H1 (cell line): Measurements from ENCODE around the gene TGM4. TPM values are rescaled to one million over a fixed set of nuclear protein-coding genes. Genes with fewer than 3 reads are reported as not detected.

Experiments used
- CTCF ChIA-PET: fragments of 300-600 bp; sonication (Branson Sonifier 250); formaldehyde crosslinking; loops from one replicate; lab custom pipeline; 2021; ENCODE audit not compliant: partially characterized antibody; lab: Charles Lee
- POLR2A ChIA-PET: fragments of 300-600 bp; sonication (Branson Sonifier 250); formaldehyde crosslinking; loops from one replicate; lab custom pipeline; 2021; ENCODE audit warnings: inconsistent platforms; ENCODE audit not compliant: partially characterized antibody; lab: Charles Lee
- DNase-seq, 2 experiments: peaks; one replicate each; pipeline versions ENCODE4 v3.0.0 to v3.0.0-alpha.2; 2010 to 2022; ENCODE audit warnings: low spot score in 2 of 2, low read depth in 1 of 2, mixed read lengths in 1 of 2
- FAIRE-seq: peaks from 2 replicates; lab custom pipeline; 2011; peaks lifted over from hg19 to GRCh38; lab: Jason Lieb, UNC
- H2AFZ ChIP-seq: 2 replicates; pipeline ENCODE4 v1.8.1; 2012; ENCODE audit warnings: low read length, inconsistent platforms
- H2AK5ac ChIP-seq: 2 replicates; pipeline ENCODE4 v1.6.1; 2013; ENCODE audit warnings: low read depth, low read length
- H2BK120ac ChIP-seq: replicated peaks from 2 replicates; pipeline ENCODE3; 2013; ENCODE audit warnings: low read depth, low read length, inconsistent platforms
- H2BK12ac ChIP-seq: 2 replicates; pipeline ENCODE4 v1.6.1; 2013; ENCODE audit warnings: low read depth, low read length
- H2BK15ac ChIP-seq: 2 replicates; pipeline ENCODE4 v1.6.1; 2013; ENCODE audit warnings: low read length
- H2BK20ac ChIP-seq: 2 replicates; pipeline ENCODE4 v1.6.1; 2013; ENCODE audit warnings: low read length
- H2BK5ac ChIP-seq: 2 replicates; pipeline ENCODE4 v1.6.1; 2013; ENCODE audit warnings: low read depth, low read length
- H3K14ac ChIP-seq: 2 replicates; pipeline ENCODE4 v1.6.1; 2013; ENCODE audit warnings: inconsistent platforms; ENCODE audit not compliant: insufficient read length
- H3K18ac ChIP-seq: 2 replicates; pipeline ENCODE4 v1.6.1; 2013; ENCODE audit warnings: low read length; ENCODE audit errors: extremely low read depth
- H3K23ac ChIP-seq: 2 replicates; pipeline ENCODE4 v1.6.1; 2013; ENCODE audit warnings: inconsistent platforms; ENCODE audit not compliant: insufficient read length
- H3K23me2 ChIP-seq: 2 replicates; pipeline ENCODE4 v1.6.1; 2013; ENCODE audit warnings: low read depth, low read length
- H3K27ac ChIP-seq: 2 replicates; pipeline ENCODE4 v1.6.1; 2011; ENCODE audit warnings: low read depth, low read length, inconsistent platforms
- H3K27me3 ChIP-seq, 4 experiments: replicated peaks in 1 of 4; 1 replicate in 1 of 4; 2 replicates in 3 of 4; pipeline versions ENCODE4 v1.6.1 to v1.8.1; 2011 to 2013; ENCODE audit warnings: low read length in 3 of 4, mild to moderate bottlenecking in 3 of 4, inconsistent platforms in 2 of 4, mixed read lengths in 2 of 4, moderate library complexity in 1 of 4; ENCODE audit not compliant: control insufficient read depth in 3 of 4, insufficient read depth in 3 of 4; ENCODE audit errors: extremely low read depth in 1 of 4
- H3K36me3 ChIP-seq, 4 experiments: 2 replicates each; pipeline versions ENCODE4 v1.6.1 to v1.8.1; 2011 to 2013; ENCODE audit warnings: mild to moderate bottlenecking in 4 of 4, low read length in 3 of 4, moderate library complexity in 2 of 4, control low read depth in 1 of 4, inconsistent platforms in 1 of 4; ENCODE audit not compliant: insufficient read depth in 4 of 4, control insufficient read depth in 2 of 4
- H3K4ac ChIP-seq: replicated peaks from 2 replicates; pipeline ENCODE3; 2013; ENCODE audit warnings: low read length, low read depth, mixed read lengths, inconsistent platforms; ENCODE audit not compliant: insufficient read length
- H3K4me1 ChIP-seq, 4 experiments: replicated peaks in 1 of 4; 1 replicate in 1 of 4; 2 replicates in 3 of 4; pipeline versions ENCODE4 v1.6.1 to v1.8.1; 2011 to 2013; ENCODE audit warnings: low read length in 3 of 4, inconsistent platforms in 2 of 4, mixed read lengths in 1 of 4; ENCODE audit not compliant: insufficient read depth in 4 of 4, control insufficient read depth in 3 of 4
- H3K4me2 ChIP-seq, 2 experiments: 2 replicates each; pipeline versions ENCODE4 v1.6.1 to v1.8.1; 2011 to 2013; ENCODE audit warnings: low read depth in 2 of 2, low read length in 2 of 2, control low read depth in 1 of 2, inconsistent platforms in 1 of 2, mild to moderate bottlenecking in 1 of 2; ENCODE audit not compliant: insufficient read depth in 1 of 2
- H3K4me3 ChIP-seq, 4 experiments: fragments of 200-600, 300-600 bp in 1 of 4; sonication (generic), shearing (Covaris generic), sonication (Bioruptor Twin) in 1 of 4; 2 replicates each; pipeline versions ENCODE4 v1.5.1 to v1.8.1; 2011 to 2016; ENCODE audit warnings: low read length in 4 of 4, low read depth in 3 of 4, control low read depth in 2 of 4, inconsistent platforms in 2 of 4, mild to moderate bottlenecking in 2 of 4, mixed read lengths in 1 of 4, moderate library complexity in 1 of 4; ENCODE audit not compliant: insufficient read depth in 2 of 4; ENCODE audit errors: extremely low read depth in 1 of 4
- H3K56ac ChIP-seq: replicated peaks from 2 replicates; pipeline ENCODE3; 2013; ENCODE audit warnings: low read depth, mild to moderate bottlenecking, mixed read lengths, low read length, inconsistent platforms; ENCODE audit not compliant: insufficient read length
- H3K79me1 ChIP-seq: 2 replicates; pipeline ENCODE4 v1.6.1; 2013; ENCODE audit warnings: low read depth, low read length, control low read depth
- H3K79me2 ChIP-seq, 2 experiments: 2 replicates each; pipeline versions ENCODE4 v1.6.1 to v1.8.1; 2012 to 2013; ENCODE audit warnings: low read length in 2 of 2, mild to moderate bottlenecking in 2 of 2, inconsistent platforms in 1 of 2; ENCODE audit not compliant: insufficient read depth in 2 of 2, control insufficient read depth in 1 of 2
- H3K9ac ChIP-seq, 4 experiments: replicated peaks in 1 of 4; 1 replicate in 1 of 4; 2 replicates in 3 of 4; pipeline versions ENCODE4 v1.6.1 to v1.8.1; 2011 to 2013; ENCODE audit warnings: low read depth in 3 of 4, low read length in 3 of 4, control low read depth in 2 of 4, mild to moderate bottlenecking in 2 of 4, moderate library complexity in 2 of 4, inconsistent platforms in 1 of 4; ENCODE audit errors: extremely low read depth in 1 of 4
- H3K9me3 ChIP-seq, 2 experiments: 2 replicates each; pipeline versions ENCODE4 v1.6.1 to v1.8.1; 2012 to 2013; ENCODE audit warnings: mild to moderate bottlenecking in 2 of 2, moderate library complexity in 2 of 2, control low read depth in 1 of 2, inconsistent platforms in 1 of 2, low read depth in 1 of 2, low read length in 1 of 2, mixed read lengths in 1 of 2; ENCODE audit not compliant: insufficient read depth in 2 of 2
- H4K20me1 ChIP-seq, 2 experiments: replicated peaks in 1 of 2; 2 replicates each; pipeline versions ENCODE3 to v1.8.1; 2011 to 2013; ENCODE audit warnings: inconsistent platforms in 2 of 2, low read length in 2 of 2, mild to moderate bottlenecking in 1 of 2; ENCODE audit not compliant: insufficient read depth in 2 of 2, control insufficient read depth in 1 of 2
- H4K5ac ChIP-seq: 2 replicates; pipeline ENCODE4 v1.6.1; 2013; ENCODE audit warnings: low read length, low read depth, mixed read lengths, inconsistent platforms; ENCODE audit not compliant: insufficient read length
- H4K8ac ChIP-seq: 2 replicates; pipeline ENCODE4 v1.8.0; 2013; ENCODE audit warnings: mild to moderate bottlenecking, moderate library complexity, low read length, inconsistent platforms; ENCODE audit not compliant: insufficient read depth; ENCODE audit errors: extremely low read depth
- H4K91ac ChIP-seq: replicated peaks from 2 replicates; pipeline ENCODE3; 2013; ENCODE audit warnings: low read length, mixed read lengths, inconsistent platforms; ENCODE audit not compliant: insufficient read length
- CBX8 ChIP-seq: fragments of 300-800, 300-1000 bp; sonication (generic); IDR thresholded peaks from 2 replicates; pipeline ENCODE4 v1.7.1; 2016; ENCODE audit warnings: low read depth, low read length, borderline replicate concordance
- CEBPB ChIP-seq: IDR thresholded peaks from 2 replicates; pipeline ENCODE4 v1.6.1; 2012; ENCODE audit warnings: low read depth, low read length
- CTBP2 ChIP-seq: IDR thresholded peaks from 2 replicates; pipeline ENCODE4 v1.7.0; 2011; ENCODE audit warnings: borderline replicate concordance, mild to moderate bottlenecking, moderate library complexity, mixed read lengths, low read length; ENCODE audit not compliant: insufficient read depth, insufficient read length
- EZH2 ChIP-seq: fragments of 200-600 bp; sonication (generic); IDR thresholded peaks from 2 replicates; pipeline ENCODE4 v1.7.1; 2012; ENCODE audit warnings: low read depth, mild to moderate bottlenecking, moderate library complexity, low read length, inconsistent platforms; ENCODE audit not compliant: severe bottlenecking
- FOSL1 ChIP-seq: IDR thresholded peaks from 2 replicates; pipeline ENCODE4 v1.6.1; 2011; ENCODE audit warnings: mild to moderate bottlenecking, low read depth, low read length, moderate library complexity; ENCODE audit not compliant: insufficient read depth
- HDAC2 ChIP-seq, 2 experiments: fragments of 300-600 bp in 1 of 2; sonication (generic) in 1 of 2; IDR thresholded peaks; 2 replicates each; pipeline ENCODE4 v1.6.1; 2011 to 2012; ENCODE audit warnings: low read depth in 2 of 2, low read length in 2 of 2, mild to moderate bottlenecking in 2 of 2, moderate library complexity in 2 of 2, borderline replicate concordance in 1 of 2, inconsistent platforms in 1 of 2
- HDAC6 ChIP-seq: IDR thresholded peaks from one replicate; pipeline ENCODE4 v1.7.1; 2012; ENCODE audit warnings: low read depth, mild to moderate bottlenecking, inconsistent platforms, low read length, moderate library complexity
- KDM1A ChIP-seq: fragments of 200-600, 300-600 bp; sonication (generic); IDR thresholded peaks from 2 replicates; pipeline ENCODE4 v1.7.1; 2016; ENCODE audit warnings: mild to moderate bottlenecking, low read length, borderline replicate concordance
- NRF1 ChIP-seq: IDR thresholded peaks from 2 replicates; pipeline ENCODE4 v1.6.1; 2011; ENCODE audit warnings: mild to moderate bottlenecking, low read depth, low read length, improper control_type of control experiment
- POLR2A ChIP-seq, 2 experiments: IDR thresholded peaks; 1 replicate in 1 of 2; 2 replicates in 1 of 2; pipeline ENCODE4 v1.6.1; 2011; ENCODE audit warnings: low read depth in 2 of 2, low read length in 2 of 2, mild to moderate bottlenecking in 2 of 2; ENCODE audit errors: control extremely low read depth in 1 of 2
- SIX5 ChIP-seq: IDR thresholded peaks from 2 replicates; pipeline ENCODE4 v1.6.1; 2011; ENCODE audit warnings: mild to moderate bottlenecking, low read depth, low read length
- SP4 ChIP-seq: IDR thresholded peaks from 2 replicates; pipeline ENCODE4 v1.6.1; 2012; ENCODE audit warnings: low read length, inconsistent platforms
- TBP ChIP-seq: IDR thresholded peaks from 2 replicates; pipeline ENCODE4 v1.6.1; 2011; ENCODE audit warnings: low read depth, low read length, improper control_type of control experiment
- WGBS, 2 experiments: shearing (Covaris generic) in 1 of 2; methylation state at CpG; one replicate each; pipeline versions ENCODE4 v1.1.6 to v1.1.7; 2013 to 2015; ENCODE audit warnings: low lambda C conversion rate in 2 of 2, mixed read lengths in 2 of 2, inconsistent platforms in 1 of 2, low coverage in 1 of 2, missing lambda C conversion rate in 1 of 2; ENCODE audit not compliant: insufficient replicate concordance in 2 of 2, insufficient coverage in 1 of 2, insufficient read length in 1 of 2; ENCODE audit errors: extremely low coverage in 1 of 2, missing lambda C conversion rate in 1 of 2; 5-methylcytosine and 5-hydroxymethylcytosine counted together
- polyA plus RNA-seq, 7 experiments: library from polyadenylated mRNA; depleted of rRNA in 3 of 7; stranded (reverse) in 5 of 7; unstranded in 2 of 7; fragments of >200 nt in 5 of 7; fragments of 200-250 nt in 2 of 7; gene quantifications; 1 replicate in 5 of 7; 2 replicates in 1 of 7; 4 replicates in 1 of 7; pipeline versions ENCODE4 v1.2.1 to v1.2.3, GENCODE V29; 2011 to 2013; ENCODE audit warnings: missing spikeins in 2 of 7, mixed read lengths in 2 of 7
- total RNA-seq: library from RNA; stranded (reverse); fragmentation: NEBNext Ultra II Directional; extraction: Animal tissue kit (Norgen Biotek cat#: 25700); gene quantifications from 2 replicates; pipeline ENCODE4 v1.2.1, GENCODE V29; 2021
- TF ChIP-seq, protein P1 (sequence below): IDR thresholded peaks from 2 replicates; pipeline ENCODE4 v1.6.1; 2011; ENCODE audit warnings: low read length, improper control_type of control experiment

Gene TGM4
- total and polyA plus RNA-seq, 2 of the 8 experiments (the other 6 are each of a cell fraction or from before 2014, with no cell fraction given), result 0.02 TPM; not detected in 1

DNA sequence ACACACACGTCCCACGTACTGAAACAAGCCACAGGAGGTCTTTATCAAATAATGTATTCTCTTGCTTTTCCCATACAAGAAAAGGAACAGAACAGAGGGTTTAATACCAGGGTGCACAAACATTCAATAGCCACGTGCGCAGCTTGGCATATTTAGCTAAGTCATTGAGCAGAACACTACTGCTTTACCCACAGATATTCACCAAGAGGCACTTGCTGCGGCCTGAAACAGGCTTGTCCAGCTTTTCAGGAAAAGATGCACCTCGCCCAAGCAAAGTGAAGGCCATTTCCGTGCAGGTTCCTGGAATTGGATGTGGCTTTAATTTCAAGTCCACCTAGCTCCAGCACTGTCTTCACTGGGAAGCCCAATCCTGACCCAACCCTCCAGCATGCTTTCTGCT, 84.0 kb downstream of the TGM4 start:
- Histone ChIP-seq H3K79me1 (peaks cover 7% of the 10 kb centered on the region), H4K8ac (no peak overlapping the region), H3K4ac (no peak overlapping the region), H2BK120ac (no peak overlapping the region), H2AK5ac (no peak overlapping the region), H3K27me3 (peaks cover 0 to 1% (median 0%) of the 10 kb centered on the region in 4 experiments; a peak in 1 of 7 replicates), H3K4me1 (no peaks in the 10 kb centered on the region), H3K9me3 (no peaks in the 10 kb centered on the region), H3K27ac (no peak overlapping the region), H3K14ac (no peak overlapping the region), H3K36me3 (peaks cover 0 to 4% (median 1%) of the 10 kb centered on the region in 4 experiments; a peak in 2 of 8 replicates), H4K5ac (no peak overlapping the region), H3K79me2 (peaks cover 6 to 49% of the 10 kb centered on the region in 2 experiments; a peak in 3 of 4 replicates), H2BK20ac (no peak overlapping the region), H2BK5ac (no peak overlapping the region), H4K91ac (no peak overlapping the region), H3K18ac (no peak overlapping the region), H4K20me1 (peaks cover 3 to 7% of the 10 kb centered on the region in 2 experiments), H3K23me2 (no peaks in the 10 kb centered on the region), H2AFZ (no peak overlapping the region), H3K23ac (no peak overlapping the region), H3K4me2 (no peak overlapping the region), H3K56ac (no peak overlapping the region), H3K9ac (no peak overlapping the region), H3K4me3 (no peak overlapping the region), H2BK15ac (no peak overlapping the region), H2BK12ac (no peak overlapping the region)
- ChIA-PET POLR2A (interaction anchor here (1.5 kb wide), 1 partner anchor 19 kb away, joined by 3 read pairs; no protein-coding TSS in a partner anchor), CTCF (no interaction called here)
- FAIRE-seq, result no peak
- 80% methylated on average over 7 of the region's 7 CpGs; no CpG with 5 or more reads in 1 of the 2 experiments for WGBS, 2 experiments
- no peak for DNase-seq
- TF ChIP-seq HDAC2 (IDR thresholded peaks at IDR 0.05; ENCODE audit: borderline replicate concordance in 1 of 2, low read depth in 2 of 2, low read length in 2 of 2), result no peak
- TF ChIP-seq TBP, result no peak
- TF ChIP-seq POLR2A (IDR thresholded peaks at IDR 0.05; ENCODE audit: control extremely low read depth in 1 of 2, low read depth in 2 of 2, low read length in 2 of 2), result no peak
- TF ChIP-seq, protein P1, sequence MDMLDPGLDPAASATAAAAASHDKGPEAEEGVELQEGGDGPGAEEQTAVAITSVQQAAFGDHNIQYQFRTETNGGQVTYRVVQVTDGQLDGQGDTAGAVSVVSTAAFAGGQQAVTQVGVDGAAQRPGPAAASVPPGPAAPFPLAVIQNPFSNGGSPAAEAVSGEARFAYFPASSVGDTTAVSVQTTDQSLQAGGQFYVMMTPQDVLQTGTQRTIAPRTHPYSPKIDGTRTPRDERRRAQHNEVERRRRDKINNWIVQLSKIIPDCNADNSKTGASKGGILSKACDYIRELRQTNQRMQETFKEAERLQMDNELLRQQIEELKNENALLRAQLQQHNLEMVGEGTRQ, result no peak
- TF ChIP-seq FOSL1, result no peak
- TF ChIP-seq KDM1A, result no peak
- TF ChIP-seq SIX5, result no peak
- TF ChIP-seq CBX8, result no peak
- TF ChIP-seq HDAC6, result no peak
- TF ChIP-seq CEBPB, result no peak
- TF ChIP-seq EZH2, result no peak
- no peak for TF ChIP-seq CTBP2
- no peak for TF ChIP-seq SP4
- TF ChIP-seq NRF1, result no peak
